Activated CD4-positive, alpha-beta T cell treated with anti-CD3 and anti-CD28 coated beads, Interleukin-2, amount 50 U/mL, for 16 hours (primary cell): Measurements from ENCODE around the gene HES1.
"Not testable (repeated sequence)": the region's sequence is repeated elsewhere in the genome, so short reads cannot be mapped to it uniquely, and the experiment has no call there.

Source experiments
- DNase-seq: peaks from one replicate; pipeline ENCODE4 v3.0.0-alpha.2; 2020

The HES1 gene

DNA sequence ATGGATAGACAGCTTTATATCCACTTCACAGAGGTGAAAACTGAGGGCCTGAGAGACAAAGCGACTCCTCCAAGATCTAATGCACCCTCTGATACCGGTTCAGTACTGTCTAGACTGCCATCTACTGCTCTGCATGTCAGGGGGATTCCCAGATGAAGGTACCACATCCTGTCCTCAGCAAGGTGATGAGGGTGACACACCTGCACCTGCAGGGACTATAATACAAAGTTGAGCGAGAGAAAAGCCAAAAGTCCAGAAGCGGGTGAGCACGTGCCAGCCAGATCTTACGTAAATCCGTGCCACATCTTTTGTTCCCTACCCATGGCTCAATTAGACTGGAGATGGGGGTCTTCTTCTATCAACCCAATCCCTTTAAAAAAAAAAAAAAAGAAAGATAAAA lies 32.4 kb upstream of the HES1 start:
- no peak for DNase-seq

DNA sequence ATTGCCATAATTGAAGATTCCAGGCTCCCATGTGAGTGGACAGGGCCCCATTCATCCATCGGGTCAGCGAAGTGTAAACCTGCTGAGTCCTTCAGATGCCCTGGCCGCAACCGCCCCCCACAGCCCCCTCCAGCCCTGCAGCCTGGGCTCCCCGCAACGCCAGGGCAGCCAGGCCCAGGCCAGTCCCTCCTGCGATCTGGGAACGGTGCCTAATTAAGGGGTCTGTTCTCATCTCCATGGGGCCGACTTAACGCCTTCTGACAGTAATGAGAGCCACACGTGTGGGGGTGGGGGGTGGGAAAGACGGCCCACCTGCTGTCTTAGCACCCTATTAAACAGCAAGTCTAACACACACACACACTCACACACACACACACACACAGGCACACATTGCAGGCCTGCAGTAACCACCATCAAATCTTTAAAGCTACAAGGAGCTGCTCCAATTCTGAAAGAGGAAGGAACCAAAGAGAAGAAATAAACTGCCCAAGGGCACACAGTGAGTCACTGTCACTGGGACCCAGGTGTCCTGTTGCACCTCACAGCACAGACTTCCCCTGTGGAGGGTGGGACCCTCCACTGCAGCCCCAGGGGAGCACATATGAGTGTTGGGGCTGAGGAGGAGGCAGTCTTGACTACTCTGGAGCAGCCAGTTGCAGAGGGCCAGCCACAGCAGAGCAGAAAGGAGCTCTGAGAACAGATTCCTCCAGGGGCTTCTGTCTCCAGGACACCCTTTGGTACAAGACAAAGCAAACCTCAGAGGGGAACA lies 31.8 kb upstream of the HES1 start:
- no peak for DNase-seq

DNA sequence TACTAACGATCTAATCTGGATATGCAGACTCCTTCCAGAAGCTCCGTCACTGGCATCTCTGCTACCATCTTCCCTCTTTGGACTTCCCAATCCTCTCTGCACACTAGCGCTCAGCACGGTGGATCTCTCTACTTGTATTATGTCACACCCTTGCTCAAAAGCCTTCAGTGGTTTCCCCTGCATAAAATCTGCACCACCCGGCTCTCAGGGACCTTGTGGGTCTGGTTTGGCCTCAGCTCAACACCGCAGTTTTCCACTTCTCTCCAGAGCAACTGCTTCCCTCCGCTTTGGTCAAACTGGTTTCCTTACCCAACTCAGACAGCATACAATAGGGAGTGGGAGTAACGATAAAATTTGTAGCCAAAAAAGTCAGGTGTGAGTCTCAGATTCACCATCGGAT lies 30.7 kb upstream of the HES1 start:
- no peak for DNase-seq

DNA sequence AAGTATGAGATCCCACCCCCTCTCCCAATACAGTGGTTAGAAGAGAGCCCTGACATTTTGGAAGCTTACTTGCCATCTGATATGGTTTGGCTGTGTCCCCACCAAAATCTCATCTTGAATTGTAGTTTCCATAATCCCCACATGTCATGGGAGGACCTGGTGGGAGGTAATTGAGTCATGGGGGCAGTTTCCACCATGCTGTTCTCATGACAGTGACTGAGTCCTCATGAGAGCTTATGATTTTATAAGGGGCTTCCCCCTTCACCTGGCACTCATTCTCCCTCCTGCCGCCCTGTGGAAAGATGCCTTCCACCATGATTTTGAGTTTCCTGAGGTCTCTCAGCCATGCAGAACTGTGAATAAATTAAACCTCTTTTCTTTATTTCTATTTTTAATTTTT lies 28.8 kb upstream of the HES1 start:
- no peak for DNase-seq

DNA sequence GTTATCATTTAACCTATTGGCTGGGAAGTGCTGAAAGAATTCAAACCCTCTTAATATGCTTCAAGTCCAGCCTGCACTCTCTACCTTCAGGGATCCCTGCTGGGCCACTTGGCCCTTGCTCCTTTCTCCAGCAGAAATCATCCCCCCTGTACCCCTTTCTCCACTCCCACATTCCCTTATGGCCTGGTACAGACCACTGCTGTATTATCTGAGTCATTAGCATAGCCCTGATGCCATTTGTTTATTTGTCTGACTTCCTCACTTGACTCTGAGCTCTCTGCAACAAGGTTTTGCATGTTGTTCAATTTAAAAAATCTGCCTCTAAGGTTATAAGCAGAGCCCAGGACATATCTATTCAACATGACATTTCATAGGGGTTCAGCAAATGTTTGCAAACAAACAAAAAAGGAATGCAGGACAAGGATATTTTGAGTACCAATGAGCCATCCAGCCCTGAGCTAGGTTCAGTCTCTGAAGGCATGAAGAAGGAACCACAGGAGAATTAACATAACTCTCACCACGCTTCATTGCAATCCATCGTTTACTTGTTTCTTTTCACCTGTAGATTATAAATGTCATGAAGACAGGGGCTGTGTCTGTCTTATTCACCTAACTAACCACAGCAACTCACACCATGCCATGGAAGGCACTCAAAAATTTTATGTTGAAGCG lies 26.6 kb upstream of the HES1 start:
- DNase-seq, result no peak

DNA sequence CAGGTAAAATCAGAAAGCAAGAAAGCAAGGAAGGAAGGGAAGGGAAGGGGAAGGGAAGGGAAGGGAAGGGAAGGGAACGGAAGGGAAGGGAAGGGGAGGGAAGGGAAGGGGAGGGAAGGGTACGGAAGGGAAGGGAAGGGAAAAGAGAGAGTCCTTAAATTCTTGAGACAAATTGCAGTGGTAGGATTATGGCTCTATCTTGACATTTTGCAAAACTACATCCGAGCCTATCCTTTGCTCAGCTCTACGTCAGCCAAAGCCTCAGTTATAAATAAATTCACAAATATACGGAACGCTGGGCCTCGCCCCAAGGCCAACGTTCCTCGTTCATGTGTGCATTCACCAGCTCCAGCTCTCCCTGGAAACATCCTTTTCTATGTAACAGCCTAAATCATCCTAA lies 25.5 kb upstream of the HES1 start:
- no peak for DNase-seq

DNA sequence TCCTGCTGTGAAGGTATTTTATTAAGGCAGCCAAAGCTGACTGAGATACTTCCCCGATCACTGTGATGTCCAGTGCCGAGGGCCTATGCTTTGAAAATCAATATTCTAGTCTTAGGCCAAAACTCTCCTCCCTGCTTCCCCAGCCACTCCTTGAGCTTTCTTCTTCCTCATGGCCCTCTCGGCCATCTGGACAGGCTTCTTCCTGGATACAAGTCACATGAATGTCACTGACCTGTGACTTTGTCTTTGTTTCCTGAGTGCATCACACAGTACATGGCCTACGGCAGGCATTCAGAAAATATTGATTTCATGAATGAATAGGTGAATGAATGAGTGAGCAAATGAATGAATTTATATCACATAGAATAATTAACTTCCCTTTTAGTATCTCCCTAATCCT lies 24.6 kb upstream of the HES1 start:
- DNase-seq, result no peak

DNA sequence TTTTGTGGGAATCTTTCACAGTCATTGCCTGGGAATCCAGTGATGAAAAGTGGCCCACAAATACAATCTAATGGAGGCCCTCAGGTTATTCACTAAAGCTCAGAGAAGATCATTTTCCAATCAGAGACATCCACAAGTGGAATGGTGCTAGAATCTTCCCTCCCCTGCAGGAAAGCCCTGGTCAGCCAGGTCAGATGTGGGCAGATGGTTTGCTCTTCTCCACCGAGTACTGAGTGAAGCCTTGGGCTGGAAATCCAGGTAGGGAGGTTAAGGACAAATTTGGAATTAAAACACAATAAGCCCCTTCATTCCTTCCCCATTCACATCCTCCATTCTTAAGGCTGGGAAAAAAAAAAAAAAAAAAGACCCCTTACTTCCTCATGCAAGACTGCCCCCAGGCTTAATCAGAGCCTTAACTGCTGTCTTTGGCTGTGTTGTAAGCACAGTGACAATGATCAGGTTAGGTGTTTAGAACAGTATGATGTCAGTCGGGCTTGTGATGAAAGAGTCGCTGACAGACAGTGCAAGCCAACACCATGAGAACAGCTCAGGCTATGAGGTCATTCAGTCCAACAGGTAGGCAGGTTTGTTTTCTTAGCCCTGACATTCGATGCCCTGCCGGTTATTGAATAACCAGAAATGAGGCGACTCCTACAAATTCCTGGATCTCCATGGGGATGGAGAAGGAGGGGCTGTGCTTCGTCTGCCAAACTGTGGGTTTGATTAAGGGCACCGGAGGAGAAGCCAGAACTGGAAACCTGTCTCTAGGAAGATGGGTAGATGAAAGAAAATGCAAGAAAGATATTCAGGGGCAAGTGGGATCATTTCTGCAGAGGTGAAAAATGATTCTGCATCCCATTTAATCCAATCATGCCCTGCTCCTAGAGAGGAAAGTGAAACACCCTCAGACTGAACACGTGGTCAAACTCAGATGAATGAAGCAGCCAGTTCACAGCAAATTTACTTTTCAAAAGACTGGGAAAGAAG lies 23.5 kb upstream of the HES1 start:
- no peak for DNase-seq

DNA sequence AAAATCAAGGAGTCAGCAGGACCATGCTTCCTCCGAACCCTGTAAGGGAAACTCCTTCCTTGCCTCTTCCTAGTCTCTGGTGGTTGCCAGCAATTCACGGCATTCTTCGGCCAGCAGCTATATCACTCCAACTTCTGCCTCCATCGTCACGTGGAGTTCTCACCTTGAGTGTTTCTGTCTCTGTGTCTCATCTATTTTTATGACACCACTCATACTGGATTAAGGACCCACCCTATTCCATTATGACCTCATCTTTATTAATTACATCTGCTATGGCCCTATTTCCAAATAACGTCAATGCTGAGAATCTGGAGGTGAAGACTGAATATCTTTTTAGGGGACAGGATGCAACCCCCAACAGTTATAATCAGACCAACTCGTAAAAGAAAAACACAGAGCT lies 21.8 kb upstream of the HES1 start:
- DNase-seq, result no peak

DNA sequence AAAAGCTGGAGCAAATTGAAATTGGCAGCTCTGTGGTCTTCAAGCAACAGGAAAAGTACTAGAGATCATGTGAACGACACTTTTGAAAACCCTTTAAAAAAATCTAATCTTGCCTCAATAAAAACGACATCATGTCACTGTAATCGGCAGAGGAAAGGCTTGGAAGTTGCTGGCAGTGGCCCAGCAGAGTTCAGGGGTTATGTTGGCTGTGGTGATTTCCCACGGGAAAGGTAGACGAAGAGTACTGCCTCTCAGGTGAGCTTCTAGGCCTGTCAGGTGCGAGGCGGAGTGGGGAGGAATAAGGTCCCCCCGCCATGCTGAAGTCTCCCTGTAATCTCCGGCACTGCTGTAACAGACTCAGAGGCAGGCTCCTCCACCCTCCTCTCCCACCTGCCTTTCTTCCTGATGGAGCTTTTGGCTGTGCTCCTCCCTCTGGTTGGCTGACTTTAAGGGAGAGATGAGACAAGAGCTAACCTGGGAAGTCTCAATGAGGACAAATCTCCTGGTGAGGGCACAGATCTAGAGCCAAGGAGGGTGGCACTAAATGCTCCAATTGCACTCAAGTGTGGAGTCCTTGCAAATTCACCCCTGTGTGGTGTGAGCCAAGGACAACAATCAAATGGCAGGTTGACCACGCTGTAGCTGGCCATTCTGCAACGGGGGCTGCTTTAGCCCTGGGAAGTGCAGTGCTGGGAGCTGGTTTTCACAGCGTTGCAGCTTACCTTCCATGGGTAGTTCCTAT lies 18.7 kb upstream of the HES1 start:
- no peak for DNase-seq

DNA sequence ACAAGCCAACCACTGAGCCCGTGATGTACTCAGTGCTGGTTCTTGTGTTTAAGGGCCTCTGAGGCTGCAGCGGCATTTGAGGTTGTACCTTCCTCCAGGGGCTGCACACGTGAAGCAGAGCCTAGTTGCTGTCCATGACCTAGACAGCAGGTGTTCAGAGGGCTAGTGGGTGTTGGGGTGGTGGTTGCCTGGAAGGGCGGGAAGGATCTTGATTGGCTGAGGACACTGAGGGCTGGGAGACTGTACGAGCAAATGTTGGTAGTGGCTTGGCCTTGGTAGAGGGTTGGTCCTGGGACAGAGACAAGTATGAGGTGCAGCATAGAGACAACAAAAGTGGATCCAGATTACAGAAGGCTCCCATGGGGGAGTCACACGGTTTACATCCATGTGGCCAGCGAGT lies 17.0 kb upstream of the HES1 start:
- DNase-seq, result no peak

DNA sequence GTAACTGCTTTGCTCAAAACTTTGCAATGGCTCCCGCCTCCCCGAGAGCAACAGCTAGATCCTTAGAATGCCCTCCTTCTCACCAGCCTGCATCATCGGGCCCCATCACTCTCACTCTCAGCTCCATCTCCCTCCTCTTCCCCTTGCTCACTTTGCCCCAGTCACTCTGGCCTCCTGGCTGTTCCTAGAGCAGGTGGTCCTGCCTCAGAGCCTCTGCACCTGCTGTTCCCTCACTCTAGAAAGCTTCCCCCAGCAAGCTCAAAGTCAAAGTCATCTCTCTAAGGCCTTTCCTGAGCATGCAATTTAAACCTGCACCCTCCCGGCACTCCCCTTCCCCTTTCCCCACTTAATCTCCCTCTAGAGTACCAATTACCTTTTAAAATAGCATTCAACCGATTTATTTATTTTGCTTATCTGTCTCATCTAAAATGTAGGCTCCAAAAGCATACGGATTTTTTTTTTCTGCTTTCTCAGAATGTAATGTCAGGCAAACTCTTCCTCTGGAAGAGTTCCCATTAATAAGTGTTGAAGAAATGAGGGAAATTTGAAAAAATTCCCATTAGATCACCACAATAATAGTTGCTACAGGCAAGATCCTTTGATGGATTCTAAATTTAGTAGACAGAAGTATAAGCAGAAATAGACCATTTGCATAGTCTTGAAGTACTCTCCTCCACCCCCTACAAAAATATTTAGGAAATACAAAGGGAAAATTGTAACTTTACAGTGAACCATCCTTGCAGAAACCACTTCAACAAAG lies 15.9 kb upstream of the HES1 start:
- DNase-seq, result no peak

DNA sequence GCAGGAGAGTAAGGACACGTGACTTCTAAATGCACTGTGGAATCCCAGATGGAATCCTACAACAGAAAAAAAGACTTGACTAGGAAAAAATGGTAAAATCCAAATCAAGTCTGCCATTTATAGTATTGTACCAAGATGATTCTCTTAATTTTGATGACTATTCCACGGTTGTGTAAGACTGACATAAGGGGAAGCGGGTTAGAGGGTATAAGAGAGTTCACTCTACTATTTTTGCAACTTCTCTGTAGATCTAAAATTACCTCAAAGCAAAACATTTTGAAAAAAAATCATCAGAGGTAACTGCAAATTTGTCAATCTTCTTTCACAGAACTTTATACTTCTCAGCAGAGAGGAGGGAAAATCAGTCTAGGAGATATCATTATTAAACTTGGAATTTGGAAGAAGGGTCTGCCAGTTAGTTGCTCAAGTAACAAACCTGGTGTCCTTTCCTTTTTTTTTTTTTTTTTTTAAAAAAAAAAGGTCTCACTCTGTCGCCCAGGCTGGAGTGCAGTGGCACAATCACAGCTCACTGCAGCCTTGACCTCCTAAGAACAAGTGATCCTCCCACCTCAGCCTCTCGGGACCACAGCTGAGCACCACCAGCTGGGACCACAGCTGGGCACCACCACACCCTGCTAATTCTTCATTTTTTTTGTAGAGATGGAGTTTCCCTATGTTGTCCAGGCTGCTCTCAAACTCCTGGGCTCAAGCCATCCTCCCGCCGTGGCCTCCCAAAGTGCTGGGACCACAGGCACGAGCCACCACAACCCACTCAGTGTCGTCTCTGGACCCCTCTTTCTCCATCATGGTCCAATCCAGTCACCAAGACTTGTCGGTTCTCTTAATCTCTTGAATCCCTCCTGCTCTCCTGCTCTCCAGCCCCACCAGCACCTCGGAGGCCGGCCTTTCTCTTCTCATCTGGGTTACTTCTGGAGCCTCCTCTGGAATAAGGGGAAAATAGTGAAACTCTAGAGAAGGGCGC lies 14.9 kb upstream of the HES1 start:
- DNase-seq, result no peak

DNA sequence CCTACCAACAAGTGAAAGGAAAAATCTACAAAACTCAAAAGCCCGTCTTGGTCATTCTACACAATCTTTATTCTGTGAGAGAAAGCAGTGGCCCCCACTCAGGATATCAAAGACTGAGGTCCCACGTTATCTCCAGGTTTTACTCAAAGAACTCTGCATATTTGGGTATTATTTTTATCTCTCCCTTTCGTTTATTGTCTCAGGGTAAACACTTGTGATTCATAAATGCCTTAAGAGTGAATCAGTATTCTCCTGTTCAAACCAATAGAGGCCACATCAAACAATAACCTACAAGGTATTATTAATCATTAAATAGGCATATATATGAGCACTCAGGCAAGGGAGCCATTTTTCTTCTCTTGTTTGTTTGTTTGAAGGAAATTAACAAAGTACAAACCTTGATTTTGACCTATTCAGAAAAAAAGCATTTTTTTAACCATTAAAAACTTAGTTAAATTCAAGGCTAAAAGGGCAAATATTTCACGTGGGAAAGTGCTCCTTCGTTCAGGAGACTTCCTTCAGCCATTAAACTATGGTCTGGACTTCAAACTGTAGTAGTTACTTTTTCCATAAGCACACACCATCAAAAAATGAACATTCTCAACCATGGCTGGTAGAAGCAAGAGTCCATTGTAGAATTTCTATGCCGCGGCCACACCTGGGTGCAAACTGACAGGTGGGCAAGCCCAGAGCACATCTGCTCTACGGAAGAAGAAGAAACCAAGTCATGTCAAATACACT lies 13.9 kb upstream of the HES1 start:
- no peak for DNase-seq

DNA sequence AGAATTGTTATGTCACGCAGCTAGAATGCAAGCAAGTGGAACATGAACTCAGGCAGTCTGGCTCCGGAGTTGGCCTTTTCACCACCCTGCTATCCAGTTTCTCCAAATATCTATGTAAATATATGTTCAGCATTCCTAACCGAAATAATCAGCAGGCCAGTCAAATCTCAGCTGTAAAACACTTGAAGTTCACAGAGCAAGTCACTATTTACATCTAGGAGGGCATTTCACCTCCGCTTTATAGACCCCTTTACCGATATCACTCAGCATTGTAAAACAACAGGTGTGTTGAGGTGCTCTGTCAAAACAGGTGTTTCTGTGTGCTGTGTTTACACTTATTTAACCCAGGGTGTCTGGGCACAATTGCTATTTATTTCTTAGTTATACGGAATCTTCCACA lies 12.2 kb upstream of the HES1 start:
- no peak for DNase-seq

DNA sequence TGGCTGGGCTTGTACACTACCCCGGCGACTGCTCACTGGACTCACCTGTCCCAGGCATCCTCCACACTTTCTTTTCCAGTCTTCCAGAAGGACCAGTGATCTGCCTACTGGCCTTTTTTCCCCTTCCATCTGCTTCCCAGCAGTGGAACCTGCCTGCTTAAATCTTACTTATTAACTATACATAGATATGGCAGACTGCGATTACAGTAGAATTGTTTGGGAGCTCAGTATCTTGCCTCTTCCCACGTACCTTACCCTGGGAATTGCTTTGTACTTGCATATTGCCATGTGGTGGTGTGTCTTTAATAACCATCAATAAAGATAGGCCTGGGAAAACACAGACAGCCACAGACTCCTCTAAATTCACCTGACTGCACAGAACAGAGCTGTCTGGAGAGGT lies 11.8 kb upstream of the HES1 start:
- DNase-seq, result no peak

DNA sequence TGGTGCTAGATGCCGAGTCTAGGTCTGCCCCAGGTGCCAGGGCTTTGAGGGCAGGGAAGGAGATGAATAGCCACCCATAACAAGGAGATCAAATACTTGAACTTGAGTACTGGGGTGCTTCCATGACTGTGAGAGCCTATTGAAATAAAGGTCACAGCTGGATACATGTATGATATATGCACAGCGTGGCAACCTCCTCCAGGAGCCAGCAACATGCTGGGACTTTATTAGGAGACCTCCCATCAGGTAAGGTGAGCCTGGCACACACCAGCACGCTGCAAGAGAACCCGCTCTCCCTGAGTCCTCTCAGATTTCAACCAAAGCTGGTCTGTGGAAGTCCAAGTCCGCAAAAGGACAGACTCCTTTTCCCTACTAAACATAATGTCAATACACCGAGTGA lies 10.5 kb upstream of the HES1 start:
- no peak for DNase-seq

DNA sequence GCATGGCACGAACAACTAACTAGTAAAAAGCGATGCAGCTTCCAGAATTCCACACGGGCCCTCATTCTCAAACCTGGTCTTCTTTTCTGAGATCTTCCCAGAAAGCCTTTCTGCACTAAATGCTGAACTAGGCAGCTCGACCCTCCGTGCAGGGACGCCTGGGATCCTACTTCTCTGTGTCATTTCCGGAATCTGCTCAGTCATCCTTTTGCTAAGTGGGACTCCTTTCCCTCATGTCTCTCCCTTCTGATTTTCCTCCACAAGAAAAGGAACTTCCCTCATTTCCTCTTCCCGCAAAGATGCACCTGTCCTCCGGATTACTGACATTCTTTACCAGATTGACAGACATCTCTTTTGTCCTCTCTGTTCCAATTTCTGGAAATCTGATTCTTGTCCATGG lies 9.2 kb upstream of the HES1 start:
- no peak for DNase-seq

DNA sequence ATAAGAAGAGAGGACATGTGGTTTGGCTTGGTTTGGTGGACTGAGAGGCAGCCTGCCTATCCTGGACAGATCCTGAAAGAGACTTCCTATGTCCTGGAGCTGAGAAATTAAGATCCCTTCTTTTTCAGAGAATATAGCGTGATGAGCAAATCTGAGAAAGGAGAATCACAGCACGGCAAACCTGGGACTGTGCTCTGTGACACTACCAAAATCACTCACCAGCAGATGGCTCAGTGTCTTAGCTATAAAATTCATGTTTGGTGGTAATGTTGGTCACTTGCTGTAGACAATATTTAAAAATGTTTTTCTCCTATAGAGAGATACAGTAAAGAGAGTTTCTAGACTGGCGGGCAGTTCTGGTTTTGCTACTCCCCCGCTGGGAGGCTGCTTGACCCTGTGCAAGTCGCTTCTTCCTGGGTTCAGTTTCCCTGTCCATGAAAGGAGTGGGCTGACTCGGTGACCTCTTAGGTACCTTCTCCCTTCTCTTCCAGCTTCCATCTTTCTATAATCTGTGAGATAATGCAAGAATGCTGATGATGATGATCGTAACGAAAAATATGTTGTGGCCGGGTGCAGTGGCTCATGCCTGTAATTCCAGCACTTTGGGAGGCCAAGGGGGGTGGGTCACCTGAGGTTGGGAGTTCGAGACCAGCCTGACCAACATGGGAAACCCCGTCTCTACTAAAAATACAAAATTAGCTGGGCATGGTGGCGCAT lies 7.6 kb upstream of the HES1 start:
- DNase-seq, result no peak

DNA sequence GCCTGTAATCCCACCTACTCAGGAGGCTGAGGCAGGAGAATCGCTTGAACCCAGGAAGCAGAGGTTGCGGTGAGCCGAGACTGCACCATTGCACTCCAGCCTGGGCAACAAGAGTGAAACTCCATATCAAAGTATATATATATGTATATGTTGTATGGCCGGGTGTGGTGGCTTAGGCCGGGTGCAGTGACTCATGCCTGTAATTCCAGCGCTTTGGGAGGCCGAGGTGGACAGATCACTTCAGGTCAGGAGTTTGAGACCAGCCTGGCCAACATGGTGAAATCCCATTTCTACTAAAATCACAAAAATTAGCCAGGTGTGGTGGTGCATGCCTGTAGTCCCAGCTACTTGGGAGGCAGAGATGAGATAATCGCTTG lies 7.0 kb upstream of the HES1 start:
- not testable (repeated sequence) for DNase-seq
